Measurements from ENCODE around the gene UAP1L1.
"Not testable (repeated sequence)": the region's sequence is repeated elsewhere in the genome, so short reads cannot be mapped to it uniquely, and the experiment has no call there.

Gene UAP1L1

GRCh38 chr9:137057545-137057944 lies 19.8 kb upstream of the UAP1L1 start:
- DNase-seq, result no peak

DNA sequence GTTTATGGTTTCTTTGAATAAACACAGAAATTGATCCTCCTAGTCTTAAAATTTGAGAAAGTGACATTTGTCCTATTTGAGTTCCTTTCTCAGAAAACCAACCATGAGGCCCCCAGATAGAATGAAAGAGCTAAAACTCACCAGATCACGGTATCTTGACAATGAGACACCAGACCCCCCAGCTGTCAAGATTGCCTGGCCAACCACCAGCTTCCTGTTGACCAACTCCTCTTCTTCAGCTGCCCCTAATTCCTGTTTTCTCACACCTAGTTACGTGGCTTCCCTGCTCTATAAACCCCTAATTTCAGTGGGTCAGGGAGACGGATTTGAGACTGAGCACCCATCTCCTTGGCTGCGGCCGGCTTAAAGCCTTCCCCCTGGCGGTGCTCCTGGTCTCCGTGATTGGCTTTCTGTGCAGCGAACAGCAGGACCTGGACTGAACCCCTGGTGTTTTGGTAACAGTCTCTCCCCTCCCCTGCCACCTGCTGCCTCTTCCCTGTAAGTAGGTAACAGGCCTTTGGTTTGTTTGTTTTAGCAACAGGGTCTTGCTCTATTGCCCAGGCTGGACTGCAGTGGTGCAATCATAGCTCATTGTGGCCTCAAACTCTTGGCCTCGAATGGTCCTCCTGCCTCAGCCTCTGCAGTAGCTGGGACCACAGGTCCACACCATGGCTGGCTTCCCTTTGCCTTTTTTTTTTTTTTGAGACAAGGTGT lies 18.6 kb upstream of the UAP1L1 start:
- no peak for DNase-seq

DNA sequence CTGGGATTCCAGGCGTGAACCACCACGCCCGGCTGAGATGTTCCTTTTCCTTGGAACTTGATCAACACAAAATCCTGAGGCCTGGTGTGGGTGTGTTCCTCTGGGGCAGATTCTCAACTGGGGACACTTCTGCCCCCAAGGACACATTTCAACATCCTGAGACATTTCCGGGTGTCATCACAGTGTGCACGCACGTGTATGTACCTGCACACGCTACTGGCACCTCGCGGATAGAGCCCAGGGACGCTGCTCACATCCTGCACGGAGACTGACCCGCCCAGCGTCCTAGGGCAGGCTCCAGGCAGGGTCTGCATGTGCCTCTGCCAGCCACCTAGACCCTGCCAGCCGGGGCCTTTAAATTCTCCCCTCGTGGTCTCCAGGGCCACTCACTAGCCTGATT lies 14.9 kb upstream of the UAP1L1 start:
- no peak for DNase-seq

GRCh38 chr9:137062798-137063197 lies 14.5 kb upstream of the UAP1L1 start:
- not testable (repeated sequence) for DNase-seq

GRCh38 chr9:137063311-137064026 lies 13.8 kb upstream of the UAP1L1 start:
- no peak for DNase-seq

GRCh38 chr9:137064027-137064879 lies 13.1 kb upstream of the UAP1L1 start:
- DNase-seq, result peak; percentile 65

GRCh38 chr9:137064880-137065164 lies 12.5 kb upstream of the UAP1L1 start:
- no peak for DNase-seq

DNA sequence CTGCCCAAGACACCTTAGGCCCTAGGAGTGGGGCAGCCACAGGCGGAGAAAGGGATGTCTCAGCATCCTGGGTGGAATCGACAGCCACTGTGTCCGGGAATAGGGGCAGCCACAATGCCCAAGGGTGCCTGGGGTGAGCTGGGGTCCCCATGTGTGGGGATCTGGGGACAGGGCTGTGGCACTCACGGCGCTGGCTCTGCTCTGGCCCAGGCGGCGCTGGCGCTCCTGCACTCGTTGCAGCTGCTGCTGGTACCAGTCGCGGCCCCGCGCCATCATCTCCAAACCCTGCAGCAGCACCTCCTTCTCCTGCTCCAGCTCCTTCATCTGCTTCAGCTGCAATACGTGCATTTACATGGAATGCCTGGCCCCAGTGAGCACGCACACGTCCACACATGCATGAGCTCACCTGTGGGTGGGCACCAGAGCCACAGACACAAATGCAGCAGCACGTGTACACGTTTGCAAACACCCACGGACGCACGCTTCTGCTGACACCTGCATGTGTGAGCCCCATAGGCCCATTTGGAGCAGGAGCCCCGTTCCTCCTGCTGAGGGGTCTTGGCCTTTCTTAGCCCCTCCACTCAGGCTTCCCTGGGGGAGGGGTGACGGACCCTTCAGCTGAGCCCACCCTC lies 11.9 kb upstream of the UAP1L1 start:
- no peak for DNase-seq

GRCh38 chr9:137066096-137066861 lies 11.0 kb upstream of the UAP1L1 start:
- no peak for DNase-seq

GRCh38 chr9:137067860-137068538 lies 9.3 kb upstream of the UAP1L1 start:
- DNase-seq, result peak; percentile 82

GRCh38 chr9:137068539-137069507 lies 8.5 kb upstream of the UAP1L1 start:
- no peak for DNase-seq

- no peak for DNase-seq
Observed at GRCh38 chr9:137069508-137070091, 7.7 kb upstream of the UAP1L1 start.

GRCh38 chr9:137070201-137070905 lies 7.0 kb upstream of the UAP1L1 start, which contains the start of gene SAPCD2:
Gene SAPCD2 (minus strand): TSS chr9:137070557. CDS start chr9:137070460, 97 bp downstream.
- peak; percentile 77 for DNase-seq

GRCh38 chr9:137070906-137071275 lies 6.4 kb upstream of the UAP1L1 start:
- no peak for DNase-seq

GRCh38 chr9:137071282-137071681 lies 6.0 kb upstream of the UAP1L1 start:
- no peak for DNase-seq

DNA sequence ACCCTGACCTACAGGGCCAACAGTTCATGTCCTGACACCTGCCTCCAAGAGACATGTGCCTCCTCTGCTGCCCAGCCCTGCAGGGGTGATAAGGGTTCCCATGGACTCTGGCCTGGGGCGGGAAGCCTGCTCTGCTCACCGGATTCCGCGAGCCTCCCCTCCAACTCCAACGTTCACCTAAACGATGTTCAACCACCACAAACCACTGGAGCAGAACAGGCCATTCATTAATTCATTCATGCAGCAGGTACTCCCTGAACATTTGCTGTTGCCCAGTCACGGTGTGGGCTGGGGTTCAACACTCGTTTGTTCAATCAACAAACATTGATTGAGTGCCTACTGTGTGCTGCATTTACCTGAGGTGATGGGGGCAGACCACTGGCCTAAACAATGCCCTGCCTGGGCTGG lies 3.3 kb upstream of the UAP1L1 start:
- DNase-seq, result no peak

- no peak for DNase-seq
Observed at GRCh38 chr9:137074657-137075274, 2.6 kb upstream of the UAP1L1 start.

DNA sequence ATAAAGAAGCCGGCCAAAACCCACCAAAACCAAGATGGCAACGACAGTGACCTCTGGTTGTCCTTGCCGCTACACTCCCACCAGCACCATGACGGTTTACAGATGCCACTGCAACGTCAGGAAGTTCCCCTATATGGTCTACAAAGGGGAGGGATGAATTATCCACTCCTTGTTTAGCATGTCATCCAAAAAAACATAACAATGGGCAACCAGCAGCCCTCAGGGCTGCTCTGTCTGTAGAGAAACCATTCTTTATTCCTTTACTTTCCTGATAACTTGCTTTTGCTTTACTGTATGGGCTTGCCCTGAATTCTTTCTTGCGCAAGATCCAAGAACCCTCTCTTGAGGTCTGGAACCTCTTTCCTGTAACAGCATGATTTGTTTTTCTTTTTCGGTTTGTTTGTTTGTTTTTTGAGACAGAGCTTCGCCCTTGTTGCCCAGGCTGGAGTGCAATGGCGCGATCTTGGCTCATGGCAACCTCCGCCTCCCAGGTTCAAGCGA lies 2.0 kb upstream of the UAP1L1 start:
- no peak for DNase-seq

GRCh38 chr9:137076636-137077009 lies 694 bp upstream of the UAP1L1 start:
- DNase-seq, result no peak

Measured in T-helper 9 cell (primary cell).